K562 (cell line): ENCODE measurements around the gene TFEB. TPM values are rescaled to one million over a fixed set of nuclear protein-coding genes. Genes with fewer than 3 reads are reported as not detected.

Experiments used
- ATAC-seq: fragments of 200-7000 bp; cut with Tn5 transposase; 3 replicates; pipeline ENCODE4 v1.9.1; 2020; ENCODE audit warnings: moderate library complexity
- BruUV-seq: library from RNA; stranded (reverse); fragments of 400-500 nt; replicated peaks from 2 replicates; lab custom pipeline; 2021; lab: Mats Ljungman, UMichigan
- CTCF ChIA-PET: fragments of 300-600 bp; formaldehyde crosslinking; extraction: SDS; loops from one replicate; lab custom pipeline; 2021; ENCODE audit warnings: low intra/inter-chr PET ratio; lab: Yijun Ruan, JAX
- POLR2A ChIA-PET: fragments of 300-600, 350-650 bp; sonication (Branson Sonifier 250); formaldehyde crosslinking; extraction: SDS; loops from one replicate; lab custom pipeline; 2021; ENCODE audit warnings: antibody characterized with exemption, inconsistent platforms; lab: Yijun Ruan, JAX
- DNase-seq, 4 experiments: peaks; one replicate each; pipeline versions ENCODE4 v3.0.0 to v3.0.0-alpha.2; 2011 to 2018; ENCODE audit warnings: low spot score in 3 of 4, mixed read lengths in 3 of 4; ENCODE audit errors: extremely low read depth in 1 of 4
- FAIRE-seq: peaks from 2 replicates; lab custom pipeline; 2011; peaks lifted over from hg19 to GRCh38; lab: Jason Lieb, UNC
- H2AFZ ChIP-seq: 2 replicates; pipeline ENCODE4 v1.6.0; 2011; ENCODE audit warnings: low read depth, low read length, control low read depth, inconsistent platforms
- H3K27ac ChIP-seq: fragments of 200-600 bp; 3 replicates; pipeline ENCODE4 v1.8.0; 2011; ENCODE audit warnings: low read depth, mild to moderate bottlenecking, control low read depth, inconsistent platforms, low read length, moderate library complexity, mixed read lengths; ENCODE audit errors: extremely low read depth
- H3K27me3 ChIP-seq, 2 experiments: fragments of 300-600 bp in 1 of 2; 2 replicates in 1 of 2; 3 replicates in 1 of 2; pipeline versions ENCODE4 v1.6.0 to v1.8.0; 2011; ENCODE audit warnings: inconsistent platforms in 2 of 2, low read length in 2 of 2, mild to moderate bottlenecking in 1 of 2, mixed read lengths in 1 of 2, moderate library complexity in 1 of 2; ENCODE audit not compliant: control insufficient read depth in 2 of 2, insufficient read depth in 2 of 2
- H3K36me3 ChIP-seq: fragments of 300-600 bp; 3 replicates; pipeline ENCODE4 v1.8.0; 2011; ENCODE audit warnings: mild to moderate bottlenecking, low read length, inconsistent platforms; ENCODE audit not compliant: control insufficient read depth, insufficient read depth
- H3K4me1 ChIP-seq, 2 experiments: fragments of 200-600 bp in 1 of 2; replicated peaks in 1 of 2; 2 replicates in 1 of 2; 3 replicates in 1 of 2; pipeline versions ENCODE4 v1.5.1 to v1.8.0; 2011; ENCODE audit warnings: inconsistent platforms in 2 of 2, low read length in 2 of 2, mild to moderate bottlenecking in 1 of 2, mixed read lengths in 1 of 2, moderate library complexity in 1 of 2; ENCODE audit not compliant: control insufficient read depth in 2 of 2, insufficient read depth in 2 of 2
- H3K4me2 ChIP-seq: 2 replicates; pipeline ENCODE4 v1.6.1; 2011; ENCODE audit warnings: low read length, control low read depth, inconsistent platforms, mixed read lengths; ENCODE audit not compliant: insufficient read depth
- H3K4me3 ChIP-seq: fragments of 200-600 bp; sonication (generic), shearing (Covaris generic); 2 replicates; pipeline ENCODE4 v1.5.1; 2016; ENCODE audit warnings: control low read depth, inconsistent platforms
- H3K79me2 ChIP-seq: fragments of 200-600 bp; 3 replicates; pipeline ENCODE4 v1.8.0; 2011; ENCODE audit warnings: low read length, inconsistent platforms; ENCODE audit not compliant: control insufficient read depth, insufficient read depth
- H3K9ac ChIP-seq, 2 experiments: 2 replicates each; pipeline versions ENCODE4 v1.6.0 to v1.6.1; 2011; ENCODE audit warnings: low read depth in 2 of 2, low read length in 2 of 2, control low read depth in 1 of 2, inconsistent platforms in 1 of 2, mild to moderate bottlenecking in 1 of 2, mixed read lengths in 1 of 2; ENCODE audit not compliant: insufficient read depth in 1 of 2
- H3K9me1 ChIP-seq: one replicate; pipeline ENCODE4 v1.6.0; 2011; ENCODE audit warnings: inconsistent platforms, mild to moderate bottlenecking, low read length, moderate library complexity; ENCODE audit not compliant: control insufficient read depth, insufficient read depth
- H3K9me3 ChIP-seq: replicated peaks from 2 replicates; pipeline ENCODE4 v1.5.1; 2011; ENCODE audit warnings: low read depth, low read length, inconsistent platforms; ENCODE audit not compliant: control insufficient read depth, insufficient read depth
- H4K20me1 ChIP-seq: replicated peaks from 2 replicates; pipeline ENCODE4 v1.6.1; 2011; ENCODE audit warnings: low read length, inconsistent platforms, mixed read lengths; ENCODE audit not compliant: control insufficient read depth, insufficient read depth
- CTCFL ChIP-seq: IDR thresholded peaks from 2 replicates; pipeline ENCODE4 v1.6.1; 2011; ENCODE audit warnings: borderline replicate concordance, low read depth, mild to moderate bottlenecking, moderate library complexity, low read length; ENCODE audit not compliant: insufficient read depth, poor library complexity, severe bottlenecking
- HDAC1 ChIP-seq, 2 experiments: fragments of 450-650 bp; IDR thresholded peaks; 2 replicates each; pipeline ENCODE4 v1.6.1; 2016 to 2017; ENCODE audit warnings: inconsistent platforms in 1 of 2, mild to moderate bottlenecking in 1 of 2, moderate library complexity in 1 of 2
- HSF4 ChIP-seq: fragments of 250-450 bp; sonication (Bioruptor Pico); IDR thresholded peaks from 2 replicates; pipeline ENCODE4 v2.1.2; 2022; ENCODE audit warnings: mild to moderate bottlenecking, moderate library complexity, borderline replicate concordance
- KDM1A ChIP-seq, 2 experiments: fragments of 450-650 bp; IDR thresholded peaks; 2 replicates each; pipeline ENCODE4 v1.6.1; 2016; ENCODE audit warnings: mild to moderate bottlenecking in 2 of 2
- MAFG ChIP-seq: fragments of 450-650 bp; conservative IDR thresholded peaks from 2 replicates; pipeline ENCODE4 v1.6.1; 2016; ENCODE audit warnings: missing genetic modification characterization, missing compliant biosample characterization
- PCBP1 ChIP-seq: fragments of 200-400 bp; formaldehyde crosslinking; IDR thresholded peaks from 2 replicates; pipeline ENCODE4 v1.6.1; 2018; ENCODE audit warnings: mild to moderate bottlenecking, low read depth, low read length; ENCODE audit not compliant: poor library complexity, severe bottlenecking
- RFX5 ChIP-seq: IDR thresholded peaks from 2 replicates; pipeline ENCODE4 v1.6.1; 2011; ENCODE audit warnings: low read depth, mild to moderate bottlenecking, improper control_type of control experiment, low read length
- SRF ChIP-seq, 2 experiments: fragments of 250-450, 450-650 bp in 1 of 2; sonication (Bioruptor Pico) in 1 of 2; sonication (generic) in 1 of 2; formaldehyde crosslinking; IDR thresholded peaks; 2 replicates each; pipeline versions ENCODE4 v1.5.0 to v1.5.1; 2020 to 2022; ENCODE audit warnings: mild to moderate bottlenecking in 1 of 2, missing genetic modification reagents in 1 of 2
- TAF15 ChIP-seq: fragments of 200-400 bp; formaldehyde crosslinking; IDR thresholded peaks from 2 replicates; pipeline ENCODE4 v1.6.1; 2017; ENCODE audit warnings: mild to moderate bottlenecking, low read depth, low read length, moderate library complexity
- TAL1 ChIP-seq: fragments of 450-650 bp; IDR thresholded peaks from 2 replicates; pipeline ENCODE4 v1.6.1; 2016; ENCODE audit warnings: mild to moderate bottlenecking
- TBP ChIP-seq: optimal IDR thresholded peaks from 2 replicates; pipeline ENCODE3; 2011; ENCODE audit warnings: low read depth, low read length, improper control_type of control experiment
- TRIM24 ChIP-seq, 2 experiments: fragments of 450-650 bp; IDR thresholded peaks; 2 replicates each; pipeline ENCODE4 v1.6.1; 2016
- U2AF2 ChIP-seq: fragments of 200-400 bp; formaldehyde crosslinking; optimal IDR thresholded peaks from 2 replicates; pipeline ENCODE3; 2017; ENCODE audit warnings: low read depth, mild to moderate bottlenecking, low read length
- ZFP36 ChIP-seq: fragments of 150-350 bp; IDR thresholded peaks from 2 replicates; pipeline ENCODE4 v1.6.1; 2018; ENCODE audit warnings: low read length, low read depth; ENCODE audit not compliant: partially characterized antibody
- ZNF253 ChIP-seq: fragments of 250-450 bp; sonication (Bioruptor Pico); conservative IDR thresholded peaks from 2 replicates; pipeline ENCODE4 v1.6.1; 2021; ENCODE audit warnings: mild to moderate bottlenecking
- ZNF76 ChIP-seq: fragments of 250-450 bp; sonication (Bioruptor Pico); IDR thresholded peaks from 2 replicates; pipeline ENCODE4 v1.4.0; 2020; ENCODE audit warnings: mild to moderate bottlenecking, moderate library complexity, borderline replicate concordance
- WGBS: fragments of 100-300 bp; shearing (Covaris generic); methylation state at CpG from one replicate; pipeline ENCODE4 v1.1.6; 2016; ENCODE audit warnings: low coverage, mixed read lengths; ENCODE audit not compliant: insufficient coverage; ENCODE audit errors: missing lambda C conversion rate; 5-methylcytosine and 5-hydroxymethylcytosine counted together
- in situ Hi-C: fragments of 300-500 bp; cut with MboI; formaldehyde crosslinking; loops from 4 replicates; pipeline ENCODE4 v1.15.0; 2018; ENCODE audit warnings: inconsistent platforms, mixed read lengths
- intact Hi-C: fragments of 100-400 bp; cut with micrococcal nuclease; formaldehyde crosslinking; loops from 2 replicates; pipeline ENCODE4 v1.14.2; 2022
- polyA plus RNA-seq, 8 experiments: library from polyadenylated mRNA; depleted of rRNA in 4 of 8; stranded (reverse) in 5 of 8; unstranded in 3 of 8; fragments of >200 nt; fragmentation: Nextera tagmentation in 2 of 8; fragmentation: Illumina TruSeq in 1 of 8; extraction: Ambion mirVana in 2 of 8; extraction: Trizol in 1 of 8; gene quantifications; 2 replicates each; pipeline versions ENCODE4 v1.2.1 to v1.2.3, GENCODE V29; 2011 to 2014; ENCODE audit warnings: inconsistent platforms in 1 of 8, missing spikeins in 1 of 8
- total RNA-seq, 7 experiments: library from RNA; depleted of rRNA in 6 of 7; stranded (reverse); fragments of >200 nt in 6 of 7; fragmentation: Illumina TruSeq in 2 of 7; extraction: Trizol in 2 of 7; gene quantifications; 2 replicates each; pipeline versions ENCODE4 v1.2.1 to v1.2.3, GENCODE V29; 2011 to 2021; ENCODE audit warnings: low replicate concordance in 1 of 7
- TF ChIP-seq, protein P1 (sequence below): fragments of 250-450 bp; sonication (Bioruptor Pico); IDR thresholded peaks from 2 replicates; pipeline ENCODE4 v1.8.0; 2021; ENCODE audit warnings: moderate library complexity, mild to moderate bottlenecking, inconsistent platforms

TFEB gene
- total and polyA plus RNA-seq, 9 of the 15 experiments (the other 6 are each of a cell fraction or from before 2014, with no cell fraction given): 0.04 to 4.7 (median 2.0) TPM

DNA sequence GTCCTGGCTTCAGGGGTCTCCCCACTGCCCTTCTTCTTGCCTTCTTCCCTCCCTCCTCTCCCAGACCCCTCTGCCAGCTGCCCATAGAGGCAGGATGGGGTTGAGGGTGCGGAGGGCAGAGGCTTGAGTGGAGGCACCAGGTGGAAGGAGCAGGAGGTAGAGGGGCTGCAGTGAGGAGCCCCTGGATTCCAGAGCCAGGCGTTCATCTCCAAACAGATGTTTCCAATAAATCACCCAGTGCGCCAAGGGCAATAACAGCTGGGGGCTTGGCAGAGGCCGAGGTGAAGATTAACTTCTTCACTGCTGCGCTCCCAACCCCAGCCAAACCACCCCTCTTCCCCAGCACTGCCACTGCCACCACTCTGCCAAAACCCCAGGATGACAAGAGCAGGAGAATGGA lies 86.5 kb downstream of the TFEB start (continued):
- TF ChIP-seq RFX5: no peak
- TF ChIP-seq PCBP1: no peak
- no peak for TF ChIP-seq TBP
- TF ChIP-seq CTCFL: no peak
- no peak for TF ChIP-seq TRIM24 (IDR thresholded peaks at IDR 0.05)
- TF ChIP-seq TAL1: no peak
- no peak for TF ChIP-seq ZNF76 (CRISPR knock-in tag)
- TF ChIP-seq MAFG: no peak
- no peak for TF ChIP-seq U2AF2
- TF ChIP-seq, all 486 proteins: peak for 0

- intact Hi-C loops (no loop called here), in situ Hi-C loops (no loop called here)
- H3K27ac ChIP-seq: no peak overlapping the region
- ChIA-PET POLR2A (interaction anchor here (0.6 kb wide), 1 partner anchor 13 kb away, joined by 3 read pairs; no protein-coding TSS in a partner anchor), CTCF (interaction anchor here (0.6 kb wide), 1 partner anchor 380 kb away, joined by 3 read pairs; no protein-coding TSS in a partner anchor)
- TF ChIP-seq ZNF253 (CRISPR knock-in tag) (no peak), TAF15 (no peak), HSF4 (no peak), KDM1A (IDR thresholded peaks at IDR 0.05) (no peak), HDAC1 (IDR thresholded peaks at IDR 0.05) (no peak), SRF (CRISPR knock-in tag; IDR thresholded peaks at IDR 0.05) (no peak), ZFP36 (peak; percentile 49)
- TF ChIP-seq, protein P1, sequence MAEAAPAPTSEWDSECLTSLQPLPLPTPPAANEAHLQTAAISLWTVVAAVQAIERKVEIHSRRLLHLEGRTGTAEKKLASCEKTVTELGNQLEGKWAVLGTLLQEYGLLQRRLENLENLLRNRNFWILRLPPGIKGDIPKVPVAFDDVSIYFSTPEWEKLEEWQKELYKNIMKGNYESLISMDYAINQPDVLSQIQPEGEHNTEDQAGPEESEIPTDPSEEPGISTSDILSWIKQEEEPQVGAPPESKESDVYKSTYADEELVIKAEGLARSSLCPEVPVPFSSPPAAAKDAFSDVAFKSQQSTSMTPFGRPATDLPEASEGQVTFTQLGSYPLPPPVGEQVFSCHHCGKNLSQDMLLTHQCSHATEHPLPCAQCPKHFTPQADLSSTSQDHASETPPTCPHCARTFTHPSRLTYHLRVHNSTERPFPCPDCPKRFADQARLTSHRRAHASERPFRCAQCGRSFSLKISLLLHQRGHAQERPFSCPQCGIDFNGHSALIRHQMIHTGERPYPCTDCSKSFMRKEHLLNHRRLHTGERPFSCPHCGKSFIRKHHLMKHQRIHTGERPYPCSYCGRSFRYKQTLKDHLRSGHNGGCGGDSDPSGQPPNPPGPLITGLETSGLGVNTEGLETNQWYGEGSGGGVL (CRISPR knock-in tag): no peak
- no peaks in the 10 kb centered on the region for H3K79me2 ChIP-seq
- H3K9ac ChIP-seq: no peak overlapping the region
- H3K4me2 ChIP-seq: no peak overlapping the region
- no peaks in the 10 kb centered on the region for H3K9me1 ChIP-seq
- peaks cover 0 to 5% of the 10 kb centered on the region in 2 experiments; a peak in 1 of 5 replicates for H3K4me1 ChIP-seq
- no peak overlapping the region for H3K4me3 ChIP-seq
- no peak for ATAC-seq
- FAIRE-seq: no peak
- H2AFZ ChIP-seq: no peak overlapping the region
- no peaks in the 10 kb centered on the region for H3K36me3 ChIP-seq
- BruUV-seq: no TSS peak
- H3K9me3 ChIP-seq: no peaks in the 10 kb centered on the region
- WGBS: 3% methylated on average over 7 of the region's 7 CpGs
- H3K27me3 ChIP-seq: peaks cover 40 to 67% of the 10 kb centered on the region in 2 experiments; a peak in 4 of 5 replicates
- peaks cover 18% of the 10 kb centered on the region; the same call in 1 of the 2 replicates for H4K20me1 ChIP-seq
- no peak for DNase-seq
Measured at GRCh38 chr6:41648070-41648585, 87.3 kb downstream of the TFEB start.
